GM23338 (cell line): ENCODE data around the gene ADGRD1. TPM values are rescaled to one million over a fixed set of nuclear protein-coding genes. Genes with fewer than 3 reads are reported as not detected.

ENCODE experiments used
- polyA plus RNA-seq: library from polyadenylated mRNA; unstranded; fragments of >200 nt; fragmentation: Nextera tagmentation; extraction: Ambion mirVana; gene quantifications from 2 replicates; pipeline ENCODE4 v1.2.1, GENCODE V29; 2016
- total RNA-seq: library from RNA; depleted of rRNA; stranded (reverse); fragments of >200 nt; shearing (Covaris generic); gene quantifications from 2 replicates; pipeline ENCODE4 v1.2.3, GENCODE V29; 2014
- TF ChIP-seq, protein P1 (sequence below): IDR thresholded peaks from one replicate; pipeline ENCODE4 v1.6.1; 2018; ENCODE audit warnings: antibody characterized with exemption; ENCODE audit not compliant: unreplicated experiment
- TF ChIP-seq, protein P2 (sequence below): fragments of 250-450 bp; sonication (Bioruptor Pico); IDR thresholded peaks from 2 replicates; pipeline ENCODE4 v1.5.0; 2020; ENCODE audit warnings: mild to moderate bottlenecking, moderate library complexity
- TF ChIP-seq, protein P3 (sequence below), 2 experiments: fragments of 200-600 bp in 1 of 2; sonication (generic) in 1 of 2; conservative IDR thresholded peaks; 2 replicates each; pipeline versions ENCODE4 v1.5.1 to v1.6.1; 2016 to 2017; ENCODE audit warnings: antibody characterized with exemption in 2 of 2, low read depth in 2 of 2, mild to moderate bottlenecking in 2 of 2, moderate library complexity in 1 of 2

Gene ADGRD1
- total and polyA plus RNA-seq, 2 experiments from 2014 or later: 1.4 TPM; not detected in 1

DNA sequence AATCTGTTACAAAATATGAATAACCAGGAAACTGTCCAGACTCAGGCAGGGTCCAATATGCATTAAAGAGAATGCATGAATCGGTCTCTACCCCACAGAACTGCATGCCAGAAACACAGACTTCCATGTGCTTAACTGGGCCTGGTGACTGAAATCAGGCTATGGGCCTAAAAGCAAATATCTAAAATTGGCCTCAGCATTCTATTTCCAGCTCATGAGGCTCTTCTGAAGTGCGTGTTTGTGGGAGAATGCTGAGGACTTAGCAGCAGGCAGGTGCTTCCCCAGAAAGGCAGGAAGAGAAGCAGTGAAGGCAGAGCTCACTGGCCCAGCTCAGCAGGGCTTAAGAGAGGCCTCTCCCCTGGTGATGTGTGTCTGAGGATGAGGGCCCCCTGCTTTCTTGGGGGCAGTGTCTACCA, 48.5 kb downstream of the ADGRD1 start (continued):
- TF ChIP-seq, protein P1, sequence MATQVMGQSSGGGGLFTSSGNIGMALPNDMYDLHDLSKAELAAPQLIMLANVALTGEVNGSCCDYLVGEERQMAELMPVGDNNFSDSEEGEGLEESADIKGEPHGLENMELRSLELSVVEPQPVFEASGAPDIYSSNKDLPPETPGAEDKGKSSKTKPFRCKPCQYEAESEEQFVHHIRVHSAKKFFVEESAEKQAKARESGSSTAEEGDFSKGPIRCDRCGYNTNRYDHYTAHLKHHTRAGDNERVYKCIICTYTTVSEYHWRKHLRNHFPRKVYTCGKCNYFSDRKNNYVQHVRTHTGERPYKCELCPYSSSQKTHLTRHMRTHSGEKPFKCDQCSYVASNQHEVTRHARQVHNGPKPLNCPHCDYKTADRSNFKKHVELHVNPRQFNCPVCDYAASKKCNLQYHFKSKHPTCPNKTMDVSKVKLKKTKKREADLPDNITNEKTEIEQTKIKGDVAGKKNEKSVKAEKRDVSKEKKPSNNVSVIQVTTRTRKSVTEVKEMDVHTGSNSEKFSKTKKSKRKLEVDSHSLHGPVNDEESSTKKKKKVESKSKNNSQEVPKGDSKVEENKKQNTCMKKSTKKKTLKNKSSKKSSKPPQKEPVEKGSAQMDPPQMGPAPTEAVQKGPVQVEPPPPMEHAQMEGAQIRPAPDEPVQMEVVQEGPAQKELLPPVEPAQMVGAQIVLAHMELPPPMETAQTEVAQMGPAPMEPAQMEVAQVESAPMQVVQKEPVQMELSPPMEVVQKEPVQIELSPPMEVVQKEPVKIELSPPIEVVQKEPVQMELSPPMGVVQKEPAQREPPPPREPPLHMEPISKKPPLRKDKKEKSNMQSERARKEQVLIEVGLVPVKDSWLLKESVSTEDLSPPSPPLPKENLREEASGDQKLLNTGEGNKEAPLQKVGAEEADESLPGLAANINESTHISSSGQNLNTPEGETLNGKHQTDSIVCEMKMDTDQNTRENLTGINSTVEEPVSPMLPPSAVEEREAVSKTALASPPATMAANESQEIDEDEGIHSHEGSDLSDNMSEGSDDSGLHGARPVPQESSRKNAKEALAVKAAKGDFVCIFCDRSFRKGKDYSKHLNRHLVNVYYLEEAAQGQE: no peak
- TF ChIP-seq, protein P2, sequence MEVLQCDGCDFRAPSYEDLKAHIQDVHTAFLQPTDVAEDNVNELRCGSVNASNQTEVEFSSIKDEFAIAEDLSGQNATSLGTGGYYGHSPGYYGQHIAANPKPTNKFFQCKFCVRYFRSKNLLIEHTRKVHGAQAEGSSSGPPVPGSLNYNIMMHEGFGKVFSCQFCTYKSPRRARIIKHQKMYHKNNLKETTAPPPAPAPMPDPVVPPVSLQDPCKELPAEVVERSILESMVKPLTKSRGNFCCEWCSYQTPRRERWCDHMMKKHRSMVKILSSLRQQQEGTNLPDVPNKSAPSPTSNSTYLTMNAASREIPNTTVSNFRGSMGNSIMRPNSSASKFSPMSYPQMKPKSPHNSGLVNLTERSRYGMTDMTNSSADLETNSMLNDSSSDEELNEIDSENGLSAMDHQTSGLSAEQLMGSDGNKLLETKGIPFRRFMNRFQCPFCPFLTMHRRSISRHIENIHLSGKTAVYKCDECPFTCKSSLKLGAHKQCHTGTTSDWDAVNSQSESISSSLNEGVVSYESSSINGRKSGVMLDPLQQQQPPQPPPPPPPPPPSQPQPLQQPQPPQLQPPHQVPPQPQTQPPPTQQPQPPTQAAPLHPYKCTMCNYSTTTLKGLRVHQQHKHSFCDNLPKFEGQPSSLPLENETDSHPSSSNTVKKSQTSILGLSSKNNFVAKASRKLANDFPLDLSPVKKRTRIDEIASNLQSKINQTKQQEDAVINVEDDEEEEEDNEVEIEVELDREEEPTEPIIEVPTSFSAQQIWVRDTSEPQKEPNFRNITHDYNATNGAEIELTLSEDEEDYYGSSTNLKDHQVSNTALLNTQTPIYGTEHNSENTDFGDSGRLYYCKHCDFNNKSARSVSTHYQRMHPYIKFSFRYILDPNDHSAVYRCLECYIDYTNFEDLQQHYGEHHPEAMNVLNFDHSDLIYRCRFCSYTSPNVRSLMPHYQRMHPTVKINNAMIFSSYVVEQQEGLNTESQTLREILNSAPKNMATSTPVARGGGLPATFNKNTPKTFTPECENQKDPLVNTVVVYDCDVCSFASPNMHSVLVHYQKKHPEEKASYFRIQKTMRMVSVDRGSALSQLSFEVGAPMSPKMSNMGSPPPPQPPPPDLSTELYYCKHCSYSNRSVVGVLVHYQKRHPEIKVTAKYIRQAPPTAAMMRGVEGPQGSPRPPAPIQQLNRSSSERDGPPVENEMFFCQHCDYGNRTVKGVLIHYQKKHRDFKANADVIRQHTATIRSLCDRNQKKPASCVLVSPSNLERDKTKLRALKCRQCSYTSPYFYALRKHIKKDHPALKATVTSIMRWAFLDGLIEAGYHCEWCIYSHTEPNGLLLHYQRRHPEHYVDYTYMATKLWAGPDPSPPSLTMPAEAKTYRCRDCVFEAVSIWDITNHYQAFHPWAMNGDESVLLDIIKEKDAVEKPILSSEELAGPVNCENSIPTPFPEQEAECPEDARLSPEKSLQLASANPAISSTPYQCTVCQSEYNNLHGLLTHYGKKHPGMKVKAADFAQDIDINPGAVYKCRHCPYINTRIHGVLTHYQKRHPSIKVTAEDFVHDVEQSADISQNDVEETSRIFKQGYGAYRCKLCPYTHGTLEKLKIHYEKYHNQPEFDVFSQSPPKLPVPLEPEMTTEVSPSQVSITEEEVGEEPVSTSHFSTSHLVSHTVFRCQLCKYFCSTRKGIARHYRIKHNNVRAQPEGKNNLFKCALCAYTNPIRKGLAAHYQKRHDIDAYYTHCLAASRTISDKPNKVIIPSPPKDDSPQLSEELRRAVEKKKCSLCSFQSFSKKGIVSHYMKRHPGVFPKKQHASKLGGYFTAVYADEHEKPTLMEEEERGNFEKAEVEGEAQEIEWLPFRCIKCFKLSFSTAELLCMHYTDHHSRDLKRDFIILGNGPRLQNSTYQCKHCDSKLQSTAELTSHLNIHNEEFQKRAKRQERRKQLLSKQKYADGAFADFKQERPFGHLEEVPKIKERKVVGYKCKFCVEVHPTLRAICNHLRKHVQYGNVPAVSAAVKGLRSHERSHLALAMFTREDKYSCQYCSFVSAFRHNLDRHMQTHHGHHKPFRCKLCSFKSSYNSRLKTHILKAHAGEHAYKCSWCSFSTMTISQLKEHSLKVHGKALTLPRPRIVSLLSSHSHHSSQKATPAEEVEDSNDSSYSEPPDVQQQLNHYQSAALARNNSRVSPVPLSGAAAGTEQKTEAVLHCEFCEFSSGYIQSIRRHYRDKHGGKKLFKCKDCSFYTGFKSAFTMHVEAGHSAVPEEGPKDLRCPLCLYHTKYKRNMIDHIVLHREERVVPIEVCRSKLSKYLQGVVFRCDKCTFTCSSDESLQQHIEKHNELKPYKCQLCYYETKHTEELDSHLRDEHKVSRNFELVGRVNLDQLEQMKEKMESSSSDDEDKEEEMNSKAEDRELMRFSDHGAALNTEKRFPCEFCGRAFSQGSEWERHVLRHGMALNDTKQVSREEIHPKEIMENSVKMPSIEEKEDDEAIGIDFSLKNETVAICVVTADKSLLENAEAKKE (CRISPR knock-in tag): no peak
- TF ChIP-seq, protein P3, sequence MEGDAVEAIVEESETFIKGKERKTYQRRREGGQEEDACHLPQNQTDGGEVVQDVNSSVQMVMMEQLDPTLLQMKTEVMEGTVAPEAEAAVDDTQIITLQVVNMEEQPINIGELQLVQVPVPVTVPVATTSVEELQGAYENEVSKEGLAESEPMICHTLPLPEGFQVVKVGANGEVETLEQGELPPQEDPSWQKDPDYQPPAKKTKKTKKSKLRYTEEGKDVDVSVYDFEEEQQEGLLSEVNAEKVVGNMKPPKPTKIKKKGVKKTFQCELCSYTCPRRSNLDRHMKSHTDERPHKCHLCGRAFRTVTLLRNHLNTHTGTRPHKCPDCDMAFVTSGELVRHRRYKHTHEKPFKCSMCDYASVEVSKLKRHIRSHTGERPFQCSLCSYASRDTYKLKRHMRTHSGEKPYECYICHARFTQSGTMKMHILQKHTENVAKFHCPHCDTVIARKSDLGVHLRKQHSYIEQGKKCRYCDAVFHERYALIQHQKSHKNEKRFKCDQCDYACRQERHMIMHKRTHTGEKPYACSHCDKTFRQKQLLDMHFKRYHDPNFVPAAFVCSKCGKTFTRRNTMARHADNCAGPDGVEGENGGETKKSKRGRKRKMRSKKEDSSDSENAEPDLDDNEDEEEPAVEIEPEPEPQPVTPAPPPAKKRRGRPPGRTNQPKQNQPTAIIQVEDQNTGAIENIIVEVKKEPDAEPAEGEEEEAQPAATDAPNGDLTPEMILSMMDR (conservative IDR thresholded peaks at IDR 0.05; ENCODE audit: low read depth in 2 of 2): no peak
